Measurements from ENCODE around the gene COPB1.
A peak's percentile ranks its signal among the peaks of the same experiment; 100 is the strongest.

Gene COPB1

GRCh38 chr11:14445542-14446530 lies 53.8 kb downstream of the COPB1 start:
- H3K4me3 ChIP-seq (ENCODE audit: low read depth, low read length), result no peak overlapping the region
- DNase-seq (ENCODE audit: low read depth), result no peak

DNA sequence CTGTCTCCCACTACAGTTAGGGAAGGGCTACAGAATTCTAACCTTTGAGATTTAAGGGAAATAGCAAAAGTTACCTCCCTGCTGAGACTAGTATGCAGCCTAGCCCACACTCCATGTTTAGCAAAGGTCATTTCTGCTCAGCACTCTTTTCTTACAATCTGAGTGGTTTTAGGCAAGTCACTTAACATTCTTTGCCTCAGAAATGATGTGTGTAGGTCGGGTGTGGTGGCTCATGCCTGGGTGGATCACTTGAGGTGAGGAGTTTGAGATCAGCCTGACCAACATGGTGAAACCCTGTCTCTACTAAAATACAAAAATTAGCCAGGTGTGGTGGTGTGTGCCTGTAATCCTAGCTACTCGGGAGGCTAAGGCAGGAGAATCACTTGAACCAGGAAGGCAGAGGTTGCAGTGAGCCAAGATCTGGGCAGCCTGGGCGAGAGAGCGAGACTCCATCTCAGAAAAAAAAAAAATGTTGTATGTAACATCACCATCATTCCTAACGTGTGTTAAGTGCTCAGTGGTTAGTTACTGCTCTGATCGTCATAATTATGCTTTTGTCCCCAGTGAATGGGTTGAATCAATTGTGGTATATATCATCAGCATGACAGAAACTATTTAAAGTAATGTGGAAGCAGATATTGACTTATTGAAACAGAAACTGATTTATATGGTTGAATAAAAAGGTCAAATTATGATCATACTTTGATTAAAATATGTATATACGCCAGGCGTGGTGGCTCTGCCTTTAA lies 55.0 kb downstream of the COPB1 start:
- no peak for DNase-seq (ENCODE audit: low read depth)
- H3K4me3 ChIP-seq (ENCODE audit: low read depth, low read length), result no peak overlapping the region

- no peak overlapping the region for H3K4me3 ChIP-seq (ENCODE audit: low read depth, low read length)
- DNase-seq (ENCODE audit: low read depth), result no peak
These were observed 56.0 kb downstream of the COPB1 start for GRCh38 chr11:14443638-14444037.

GRCh38 chr11:14435717-14436512 lies 63.7 kb downstream of the COPB1 start:
- no peak overlapping the region for H3K4me3 ChIP-seq (ENCODE audit: low read depth, low read length)
- no peak for DNase-seq (ENCODE audit: low read depth)

GRCh38 chr11:14425621-14426020 lies 74.0 kb downstream of the COPB1 start:
- H3K4me3 ChIP-seq (ENCODE audit: low read depth, low read length), result no peak overlapping the region
- DNase-seq (ENCODE audit: low read depth), result no peak

- DNase-seq (ENCODE audit: low read depth), result no peak
- H3K4me3 ChIP-seq (ENCODE audit: low read depth, low read length), result no peak overlapping the region
These were observed 75.5 kb downstream of the COPB1 start for GRCh38 chr11:14424096-14424495.

- DNase-seq (ENCODE audit: low read depth), result peak; percentile 68
- H3K4me3 ChIP-seq (ENCODE audit: low read depth, low read length), result no peak overlapping the region
These were observed 76.0 kb downstream of the COPB1 start for GRCh38 chr11:14423633-14424032.

GRCh38 chr11:14422814-14423182 lies 76.8 kb downstream of the COPB1 start:
- DNase-seq (ENCODE audit: low read depth), result no peak
- H3K4me3 ChIP-seq (ENCODE audit: low read depth, low read length), result no peak overlapping the region

- DNase-seq (ENCODE audit: low read depth), result peak; percentile 99
- no peak overlapping the region for H3K4me3 ChIP-seq (ENCODE audit: low read depth, low read length)
These were observed 77.4 kb downstream of the COPB1 start for GRCh38 chr11:14422052-14422813.

DNA sequence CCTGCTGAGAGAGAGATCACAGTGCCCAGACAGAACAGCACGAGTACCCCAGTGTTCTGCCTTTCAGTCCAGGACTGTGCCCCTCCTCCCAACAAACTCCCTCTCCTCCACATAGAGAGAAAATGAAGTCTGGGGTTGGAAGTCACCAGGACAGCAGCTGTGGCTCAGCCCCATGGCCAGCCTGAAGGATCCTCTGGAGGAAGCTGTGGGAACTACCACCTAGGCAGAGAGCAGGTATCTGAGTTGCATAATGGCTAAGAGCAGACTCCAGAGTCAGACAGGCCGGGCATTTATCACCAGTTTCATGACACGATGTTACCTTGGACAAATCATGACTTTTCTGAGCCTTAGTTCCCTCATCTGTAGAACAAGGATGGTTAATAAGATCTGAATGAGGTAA lies 79.4 kb downstream of the COPB1 start:
- H3K4me3 ChIP-seq (ENCODE audit: low read depth, low read length), result no peak overlapping the region
- DNase-seq (ENCODE audit: low read depth), result no peak

DNA sequence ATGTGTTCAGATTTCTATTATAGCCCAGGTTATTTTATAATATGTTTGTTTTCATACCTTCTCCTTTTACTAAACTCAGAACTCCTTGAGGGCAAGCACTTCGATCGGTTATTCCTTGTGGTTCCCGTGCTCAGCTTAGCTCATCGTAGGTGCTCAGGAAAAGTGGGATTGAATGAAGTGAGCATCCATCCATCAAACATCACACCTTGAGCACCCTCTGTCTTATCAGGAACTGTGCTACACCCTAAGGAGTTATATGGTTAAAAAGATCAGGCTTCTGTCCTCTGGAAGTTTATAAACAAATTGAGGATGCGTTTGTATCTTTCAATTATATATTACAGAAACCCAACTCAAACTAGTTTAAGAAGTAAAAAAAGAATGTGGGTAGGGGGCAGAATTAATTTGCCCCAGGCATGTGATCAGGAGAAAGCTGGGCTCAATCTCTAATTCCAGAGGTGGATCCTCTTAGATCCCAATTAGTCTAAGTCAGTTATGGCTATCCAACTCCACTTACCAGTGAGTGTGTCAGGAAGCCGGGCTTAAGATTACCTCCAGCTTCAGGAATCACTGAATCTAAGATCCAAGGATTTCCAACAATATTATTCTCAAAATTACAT lies 80.7 kb downstream of the COPB1 start:
- no peak for DNase-seq (ENCODE audit: low read depth)
- H3K4me3 ChIP-seq (ENCODE audit: low read depth, low read length), result no peak overlapping the region

GRCh38 chr11:14417617-14418374 lies 81.8 kb downstream of the COPB1 start:
- DNase-seq (ENCODE audit: low read depth), result no peak
- no peak overlapping the region for H3K4me3 ChIP-seq (ENCODE audit: low read depth, low read length)

- H3K4me3 ChIP-seq (ENCODE audit: low read depth, low read length), result no peak overlapping the region
- no peak for DNase-seq (ENCODE audit: low read depth)
These were observed 82.4 kb downstream of the COPB1 start for GRCh38 chr11:14417186-14417585.

GRCh38 chr11:14414470-14415461 lies 84.8 kb downstream of the COPB1 start:
- no peak for DNase-seq (ENCODE audit: low read depth)
- no peak overlapping the region for H3K4me3 ChIP-seq (ENCODE audit: low read depth, low read length)

DNA sequence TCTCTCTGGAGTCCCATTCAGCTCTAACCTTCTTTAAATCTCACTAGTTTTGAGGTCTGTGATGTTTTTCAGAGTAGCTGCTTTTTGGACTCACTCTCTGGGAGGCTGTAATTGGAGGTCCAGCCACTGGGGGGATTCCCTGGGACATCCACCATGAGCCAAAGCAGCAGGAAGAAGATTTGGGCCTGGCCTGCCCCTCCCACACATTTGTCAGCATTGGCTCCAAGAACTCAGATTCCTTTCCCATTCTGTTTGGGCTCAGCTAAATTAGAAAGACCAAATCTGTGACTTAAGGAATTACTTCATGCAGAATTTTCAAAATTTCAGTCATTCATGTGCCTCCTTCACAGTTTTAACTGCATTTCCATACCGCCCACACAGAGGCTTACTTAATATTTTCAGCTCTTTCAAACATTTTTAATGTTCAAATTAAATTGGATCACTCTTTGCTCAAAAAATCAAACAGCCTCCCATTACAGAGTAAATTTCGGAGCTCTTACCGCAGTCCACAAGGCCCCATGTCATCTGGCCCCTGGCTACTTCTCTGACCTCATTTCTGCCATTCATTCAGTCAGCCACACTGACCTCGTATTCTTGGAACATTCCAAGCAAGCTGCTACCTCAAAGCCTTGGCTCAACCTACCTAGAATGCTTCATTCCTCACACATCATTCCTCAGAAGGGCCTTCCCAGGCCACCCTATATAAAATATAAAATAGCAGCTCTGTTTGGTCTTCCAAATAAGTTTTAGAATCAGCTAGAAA lies 86.1 kb downstream of the COPB1 start:
- peak; percentile 59 for DNase-seq (ENCODE audit: low read depth)
- no peak overlapping the region for H3K4me3 ChIP-seq (ENCODE audit: low read depth, low read length)

GRCh38 chr11:14411818-14412217 lies 87.8 kb downstream of the COPB1 start:
- no peak overlapping the region for H3K4me3 ChIP-seq (ENCODE audit: low read depth, low read length)
- peak; percentile 74 for DNase-seq (ENCODE audit: low read depth)
